ENCODE measurements around the gene SPATA31C1.

DNA sequence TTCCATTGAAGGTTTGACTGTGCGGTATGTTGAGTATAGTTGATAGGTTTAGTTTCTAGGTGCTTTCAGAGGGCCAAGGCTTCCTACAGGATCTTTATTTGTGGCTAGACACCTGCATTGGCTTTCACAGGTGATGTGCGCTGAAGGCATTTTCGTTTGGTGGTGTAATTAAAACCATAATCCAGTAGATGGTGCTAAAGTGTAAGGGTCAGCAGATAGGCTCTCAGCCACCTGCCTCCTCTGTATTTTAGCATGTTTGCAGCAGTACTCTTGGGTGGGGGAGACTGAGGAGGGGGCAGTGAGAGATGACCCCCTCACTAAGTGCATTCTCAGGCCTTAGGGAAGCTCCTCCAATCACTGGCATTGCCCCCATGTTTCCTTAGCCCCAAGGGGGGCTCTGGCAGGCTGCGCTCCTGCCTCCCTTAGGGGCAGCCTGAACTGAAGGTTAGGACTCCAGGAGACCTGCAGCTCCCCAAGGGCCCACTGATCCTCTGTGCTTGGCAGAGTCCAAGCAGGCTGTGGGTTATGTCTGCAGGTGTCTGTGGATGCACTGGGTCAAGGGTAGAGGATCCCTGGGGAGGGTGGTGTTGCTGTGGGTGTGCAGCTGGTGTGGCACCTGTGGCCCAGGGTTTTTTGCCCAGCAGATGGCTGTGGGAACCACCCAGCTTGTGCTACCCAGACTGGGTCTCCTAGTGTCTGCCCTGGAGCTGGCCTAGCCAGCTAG is 33.2 kb downstream of the SPATA31C1 start:
- no peak for TF ChIP-seq POLR2A (IDR thresholded peaks at IDR 0.05)
- TF ChIP-seq, protein P1, sequence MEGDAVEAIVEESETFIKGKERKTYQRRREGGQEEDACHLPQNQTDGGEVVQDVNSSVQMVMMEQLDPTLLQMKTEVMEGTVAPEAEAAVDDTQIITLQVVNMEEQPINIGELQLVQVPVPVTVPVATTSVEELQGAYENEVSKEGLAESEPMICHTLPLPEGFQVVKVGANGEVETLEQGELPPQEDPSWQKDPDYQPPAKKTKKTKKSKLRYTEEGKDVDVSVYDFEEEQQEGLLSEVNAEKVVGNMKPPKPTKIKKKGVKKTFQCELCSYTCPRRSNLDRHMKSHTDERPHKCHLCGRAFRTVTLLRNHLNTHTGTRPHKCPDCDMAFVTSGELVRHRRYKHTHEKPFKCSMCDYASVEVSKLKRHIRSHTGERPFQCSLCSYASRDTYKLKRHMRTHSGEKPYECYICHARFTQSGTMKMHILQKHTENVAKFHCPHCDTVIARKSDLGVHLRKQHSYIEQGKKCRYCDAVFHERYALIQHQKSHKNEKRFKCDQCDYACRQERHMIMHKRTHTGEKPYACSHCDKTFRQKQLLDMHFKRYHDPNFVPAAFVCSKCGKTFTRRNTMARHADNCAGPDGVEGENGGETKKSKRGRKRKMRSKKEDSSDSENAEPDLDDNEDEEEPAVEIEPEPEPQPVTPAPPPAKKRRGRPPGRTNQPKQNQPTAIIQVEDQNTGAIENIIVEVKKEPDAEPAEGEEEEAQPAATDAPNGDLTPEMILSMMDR (IDR thresholded peaks at IDR 0.05) = peak in 11 of 12 donors; percentile 15 to 53 (median 33)
